Left ventricle myocardium inferior (tissue), 1 donor: Measurements from ENCODE around the gene KANSL1L. TPM values are rescaled to one million over a fixed set of nuclear protein-coding genes. Genes with fewer than 3 reads are reported as not detected.

Source experiments
- DNase-seq: peaks from one replicate; pipeline ENCODE4 v3.0.0-alpha.2; 2020
- H3K27ac ChIP-seq: fragments of 200-600 bp; replicated peaks from 2 replicates; pipeline ENCODE4 v1.8.0; 2021
- H3K27me3 ChIP-seq: fragments of 200-600 bp; 2 replicates; pipeline ENCODE4 v1.8.0; 2021; ENCODE audit warnings: low read depth
- H3K36me3 ChIP-seq: fragments of 200-600 bp; 2 replicates; pipeline ENCODE4 v1.8.0; 2021
- H3K4me1 ChIP-seq: fragments of 200-600 bp; 2 replicates; pipeline ENCODE4 v1.8.0; 2021
- H3K4me3 ChIP-seq: fragments of 200-600 bp; 2 replicates; pipeline ENCODE4 v1.8.0; 2021; ENCODE audit warnings: mild to moderate bottlenecking, moderate library complexity
- H3K9me3 ChIP-seq: fragments of 200-600 bp; replicated peaks from 2 replicates; pipeline ENCODE4 v1.8.0; 2021
- CTCF ChIP-seq: fragments of 200-600 bp; IDR thresholded peaks from 2 replicates; pipeline ENCODE4 v1.8.0; 2021; ENCODE audit warnings: antibody characterized with exemption, mild to moderate bottlenecking, borderline replicate concordance
- intact Hi-C: fragments of 100-400 bp; cut with micrococcal nuclease; formaldehyde crosslinking; loops from one replicate; pipeline ENCODE4 v1.11.0; 2022
- total RNA-seq: library from RNA; stranded (reverse); fragmentation: NEBNext Ultra II Directional; extraction: Animal tissue kit (Norgen Biotek cat#: 25700); gene quantifications from one replicate; pipeline ENCODE4 v1.2.1, GENCODE V29; 2021
- donor health status: DM: no; HTN: yes; CAD: no; lungs with severe emphysema.

Gene KANSL1L
- total RNA-seq, 1 donor from 2014 or later = 18.1 TPM

GRCh38 chr2:210022824-210023223, 148.4 kb downstream of the KANSL1L start:
- H3K4me1 ChIP-seq = peaks cover 6% of the 10 kb centered on the region
- no peak for DNase-seq
- no peak overlapping the region for H3K27ac ChIP-seq
- no peak overlapping the region for H3K4me3 ChIP-seq
- no peak for TF ChIP-seq CTCF
- peaks cover 87% of the 10 kb centered on the region for H3K36me3 ChIP-seq
- H3K9me3 ChIP-seq = no peaks in the 10 kb centered on the region
- H3K27me3 ChIP-seq = no peaks in the 10 kb centered on the region
- intact Hi-C loops = no loop called here

DNA sequence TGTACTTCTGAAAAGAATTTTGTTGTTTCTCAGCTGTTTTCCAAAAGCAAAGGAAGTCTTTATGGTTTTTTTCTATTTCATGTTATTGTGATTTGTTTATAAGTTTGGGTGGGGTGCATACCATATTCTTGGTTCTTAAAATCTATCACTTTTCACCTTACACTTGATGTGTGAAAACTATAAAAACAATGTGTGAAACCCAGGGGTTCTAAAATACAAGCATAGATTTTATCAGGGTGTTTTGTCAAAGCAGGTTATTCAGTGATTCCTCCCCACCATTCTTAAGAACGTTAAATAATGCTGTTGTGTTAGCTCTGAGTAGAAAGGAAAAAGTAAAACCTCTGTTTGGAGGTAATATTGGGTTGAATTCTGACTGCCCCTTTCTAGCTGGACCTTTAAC, 151.1 kb downstream of the KANSL1L start:
- Histone ChIP-seq H3K36me3 (peaks cover 93% of the 10 kb centered on the region), H3K4me3 (no peak overlapping the region), H3K4me1 (peaks cover 6% of the 10 kb centered on the region), H3K27ac (no peak overlapping the region), H3K27me3 (no peaks in the 10 kb centered on the region), H3K9me3 (no peaks in the 10 kb centered on the region)
- no peak for DNase-seq
- intact Hi-C loops = no loop called here
- no peak for TF ChIP-seq CTCF

DNA sequence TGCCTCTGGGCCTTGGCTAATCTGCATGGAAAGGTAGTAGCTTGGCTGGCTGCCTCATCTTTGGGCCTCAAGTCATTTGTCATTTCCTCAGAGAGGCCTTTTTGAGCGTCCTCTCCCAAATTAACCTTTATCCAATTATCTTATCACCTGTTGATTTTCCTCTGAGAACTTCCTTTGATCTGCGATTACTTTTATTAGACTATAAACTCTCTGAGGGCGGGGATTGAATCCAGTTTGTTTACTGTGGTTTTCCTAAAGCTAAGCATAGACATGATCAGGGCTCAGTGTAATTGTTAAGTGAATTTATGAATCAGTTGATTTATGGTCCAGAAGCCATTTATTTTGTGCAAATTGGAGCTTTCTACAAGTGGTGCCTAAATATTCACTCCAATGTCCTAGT, 161.3 kb downstream of the KANSL1L start:
- Histone ChIP-seq H3K4me3 (no peak overlapping the region), H3K27ac (no peak overlapping the region), H3K27me3 (no peaks in the 10 kb centered on the region), H3K4me1 (peaks cover 46% of the 10 kb centered on the region), H3K36me3 (peaks cover 39% of the 10 kb centered on the region), H3K9me3 (no peaks in the 10 kb centered on the region)
- intact Hi-C loops = loop anchor here (10.0 kb wide), 1 partner anchor 155 kb away; no protein-coding TSS in a partner anchor
- TF ChIP-seq CTCF = no peak
- no peak for DNase-seq

DNA sequence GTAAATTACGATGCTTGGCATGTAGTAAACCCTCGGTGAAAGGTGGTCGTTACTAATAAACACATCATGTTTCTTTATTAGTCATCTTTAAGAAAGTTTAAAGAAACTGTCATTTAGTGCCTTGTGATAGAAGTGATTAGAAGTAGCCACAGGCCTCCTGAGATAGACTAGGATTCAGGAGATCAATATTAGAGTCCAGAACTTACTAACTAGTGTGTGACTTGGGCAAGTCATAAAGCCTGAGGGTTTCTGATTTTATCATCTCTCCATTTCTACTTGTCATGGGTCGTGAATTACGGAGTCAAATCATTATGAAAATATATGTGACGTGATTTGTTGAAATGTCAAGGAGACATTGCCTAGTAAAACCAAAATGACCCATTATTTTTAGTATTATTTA, 162.1 kb downstream of the KANSL1L start:
- Histone ChIP-seq H3K9me3 (no peaks in the 10 kb centered on the region), H3K4me1 (peaks cover 53% of the 10 kb centered on the region), H3K27ac (no peak overlapping the region), H3K4me3 (no peak overlapping the region), H3K36me3 (peaks cover 31% of the 10 kb centered on the region), H3K27me3 (no peaks in the 10 kb centered on the region)
- intact Hi-C loops = no loop called here
- DNase-seq = no peak
- no peak for TF ChIP-seq CTCF

DNA sequence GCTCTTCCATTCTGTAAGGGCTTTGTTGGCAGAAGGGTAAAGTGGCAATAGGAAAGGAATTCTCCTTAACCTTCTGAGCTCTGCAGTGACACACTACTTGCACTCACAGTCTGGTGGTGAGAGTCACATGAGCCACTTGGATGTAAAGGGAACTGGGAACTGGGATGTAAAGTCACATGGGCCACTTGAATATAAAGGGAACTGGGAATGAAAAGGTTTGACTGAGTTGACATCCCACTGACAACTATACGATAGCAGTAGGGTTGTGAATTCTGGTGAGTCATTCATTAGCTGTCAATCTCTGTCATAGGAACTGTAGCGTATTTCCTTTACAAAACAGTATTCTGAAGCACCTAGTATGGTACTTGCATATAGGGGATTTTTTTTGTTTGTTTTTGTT, 163.3 kb downstream of the KANSL1L start:
- peaks cover 27% of the 10 kb centered on the region for H3K36me3 ChIP-seq

More for the DNA sequence above, 163.3 kb downstream of the KANSL1L start:
- H3K27ac ChIP-seq = no peak overlapping the region
- no peak for TF ChIP-seq CTCF
- H3K4me3 ChIP-seq = no peak overlapping the region
- intact Hi-C loops = no loop called here
- peaks cover 66% of the 10 kb centered on the region for H3K4me1 ChIP-seq
- H3K9me3 ChIP-seq = no peaks in the 10 kb centered on the region
- DNase-seq = no peak
- H3K27me3 ChIP-seq = no peaks in the 10 kb centered on the region
